IMR-90 (cell line): ENCODE data around the gene LRRFIP1.

Experiments used
- CEBPB ChIP-seq: IDR thresholded peaks from 2 replicates; pipeline ENCODE4 v1.6.1; 2012; ENCODE audit warnings: low read depth, low read length, improper control_type of control experiment
- CTCF ChIP-seq: conservative IDR thresholded peaks from 2 replicates; pipeline ENCODE4 v1.5.1; 2012; ENCODE audit warnings: mild to moderate bottlenecking, low read depth, low read length, improper control_type of control experiment
- ELK1 ChIP-seq: fragments of 150-350 bp; IDR thresholded peaks from 2 replicates; pipeline ENCODE4 v1.6.1; 2016; ENCODE audit warnings: low read depth, mild to moderate bottlenecking, low read length, moderate library complexity, borderline replicate concordance
- MAZ ChIP-seq: IDR thresholded peaks from 2 replicates; pipeline ENCODE4 v1.6.1; 2012; ENCODE audit warnings: low read depth, mild to moderate bottlenecking, low read length, improper control_type of control experiment, moderate library complexity, borderline replicate concordance
- MXI1 ChIP-seq: IDR thresholded peaks from 2 replicates; pipeline ENCODE4 v1.6.1; 2012; ENCODE audit warnings: low read depth, mild to moderate bottlenecking, low read length, moderate library complexity, borderline replicate concordance
- POLR2A ChIP-seq: IDR thresholded peaks from 2 replicates; pipeline ENCODE4 v1.6.1; 2012; ENCODE audit warnings: mild to moderate bottlenecking, low read depth, low read length
- RAD21 ChIP-seq: IDR thresholded peaks from 2 replicates; pipeline ENCODE4 v1.6.1; 2012; ENCODE audit warnings: low read length, improper control_type of control experiment
- RFX5 ChIP-seq: IDR thresholded peaks from 2 replicates; pipeline ENCODE4 v1.8.0; 2012; ENCODE audit warnings: low read depth, mild to moderate bottlenecking, low read length, moderate library complexity
- SMC3 ChIP-seq: fragments of 150-350 bp; IDR thresholded peaks from 2 replicates; pipeline ENCODE4 v1.6.1; 2016; ENCODE audit warnings: low read depth, mild to moderate bottlenecking, antibody characterized with exemption, low read length, moderate library complexity
- USF2 ChIP-seq: fragments of 150-350 bp; IDR thresholded peaks from 2 replicates; pipeline ENCODE4 v1.6.1; 2017; ENCODE audit warnings: mild to moderate bottlenecking, antibody characterized with exemption, low read length, low read depth

DNA sequence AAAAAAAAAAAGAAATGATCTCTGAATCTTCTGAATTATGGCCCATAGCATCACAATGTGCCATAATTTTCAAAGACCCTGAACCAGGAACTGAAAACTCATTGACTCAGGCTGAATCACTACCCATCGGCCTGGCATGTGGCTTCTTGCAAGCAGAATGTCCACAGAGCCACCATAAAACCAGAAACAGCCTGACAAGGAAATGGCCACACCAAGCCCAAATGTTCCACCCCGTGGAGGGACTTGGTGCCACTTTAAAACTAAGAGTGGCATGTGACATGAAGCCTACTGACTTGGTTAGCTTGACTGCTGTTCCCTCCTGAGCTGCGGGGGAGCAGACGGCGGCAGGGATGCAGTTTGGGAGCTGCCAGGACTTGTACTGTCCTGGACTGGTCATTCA lies 100.0 kb downstream of the LRRFIP1 start:
- TF ChIP-seq MAZ (no peak), CTCF (no peak), POLR2A (no peak), USF2 (no peak), MXI1 (no peak), ELK1 (no peak), CEBPB (no peak), SMC3 (no peak), RFX5 (no peak), RAD21 (no peak)
